ENCODE measurements around the gene MEIS1. TPM values are rescaled to one million over a fixed set of nuclear protein-coding genes. Genes with fewer than 3 reads are reported as not detected.

The MEIS1 gene
- polyA plus RNA-seq, 4 donors = 1.1 to 15.0 (median 5.6) TPM

DNA sequence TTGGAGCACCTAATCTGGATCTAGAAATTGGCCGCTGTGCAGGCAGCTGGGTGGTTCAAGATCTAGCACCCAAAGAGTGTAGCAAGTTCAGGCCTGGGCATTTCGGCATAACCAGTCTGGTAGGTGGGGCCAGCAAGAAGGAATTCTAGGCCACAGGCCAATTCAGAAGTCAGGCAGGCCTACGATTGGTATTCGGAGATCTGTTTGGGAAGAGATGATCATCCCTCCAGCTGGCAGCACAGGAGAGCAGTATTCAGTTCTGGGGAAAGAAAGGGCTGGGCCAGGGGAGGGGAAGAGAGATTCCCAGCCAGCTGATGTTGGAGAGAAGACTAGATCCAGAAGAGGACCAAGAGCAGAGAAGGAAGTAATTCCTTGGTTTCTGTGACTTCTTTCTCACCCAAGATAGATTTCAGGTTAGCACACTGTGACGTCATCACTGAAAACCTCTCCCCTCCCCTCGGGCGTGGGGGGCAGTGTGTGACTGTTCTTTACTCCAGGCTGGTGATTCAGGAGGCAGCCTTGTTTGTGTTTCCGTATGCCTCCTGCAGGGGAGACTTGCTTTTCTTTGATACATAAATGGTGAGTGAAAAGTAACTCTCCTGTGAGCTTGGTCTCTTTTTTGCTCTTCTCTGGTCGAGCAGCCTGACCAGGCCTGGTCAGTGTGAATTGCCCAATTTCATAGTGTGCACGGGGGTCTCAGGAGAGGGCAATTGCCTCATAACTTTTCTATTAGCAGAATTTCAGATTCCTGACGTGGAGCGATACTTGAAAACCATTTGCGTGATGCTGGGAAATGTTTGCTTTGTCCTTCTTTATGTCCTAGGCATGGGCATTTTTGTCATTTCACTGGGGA, 61.1 kb downstream of the MEIS1 start:
- Histone ChIP-seq H3K4me1 (ENCODE audit: control insufficient read depth in 3 of 3, insufficient read depth in 2 of 3, low read depth in 1 of 3, low read length in 2 of 3) (peaks cover 0 to 12% (median 10%) of the 10 kb centered on the region in 3 donors), H3K27me3 (ENCODE audit: control insufficient read depth in 3 of 3, insufficient read depth in 3 of 3, low read length in 3 of 3) (no peaks in the 10 kb centered on the region), H3K36me3 (ENCODE audit: control insufficient read depth in 3 of 3, insufficient read depth in 2 of 3, low read depth in 1 of 3, low read length in 3 of 3) (peaks cover 0 to 11% (median 0%) of the 10 kb centered on the region in 3 donors), H3K4me3 (ENCODE audit: low read depth in 1 of 3, low read length in 3 of 3) (no peak overlapping the region), H3K9me3 (ENCODE audit: control insufficient read depth in 2 of 2, insufficient read depth in 1 of 2, low read depth in 1 of 2, low read length in 1 of 2) (no peaks in the 10 kb centered on the region), H3K27ac (ENCODE audit: low read depth in 1 of 3, low read length in 2 of 3) (peak overlapping the region in 1 of 3 donors; percentile 50)
- no peak for DNase-seq
- WGBS, 3 donors = 55 to 59% (median 58%) methylated on average over 13 of the region's 13 CpGs
- FAIRE-seq = no peak

DNA sequence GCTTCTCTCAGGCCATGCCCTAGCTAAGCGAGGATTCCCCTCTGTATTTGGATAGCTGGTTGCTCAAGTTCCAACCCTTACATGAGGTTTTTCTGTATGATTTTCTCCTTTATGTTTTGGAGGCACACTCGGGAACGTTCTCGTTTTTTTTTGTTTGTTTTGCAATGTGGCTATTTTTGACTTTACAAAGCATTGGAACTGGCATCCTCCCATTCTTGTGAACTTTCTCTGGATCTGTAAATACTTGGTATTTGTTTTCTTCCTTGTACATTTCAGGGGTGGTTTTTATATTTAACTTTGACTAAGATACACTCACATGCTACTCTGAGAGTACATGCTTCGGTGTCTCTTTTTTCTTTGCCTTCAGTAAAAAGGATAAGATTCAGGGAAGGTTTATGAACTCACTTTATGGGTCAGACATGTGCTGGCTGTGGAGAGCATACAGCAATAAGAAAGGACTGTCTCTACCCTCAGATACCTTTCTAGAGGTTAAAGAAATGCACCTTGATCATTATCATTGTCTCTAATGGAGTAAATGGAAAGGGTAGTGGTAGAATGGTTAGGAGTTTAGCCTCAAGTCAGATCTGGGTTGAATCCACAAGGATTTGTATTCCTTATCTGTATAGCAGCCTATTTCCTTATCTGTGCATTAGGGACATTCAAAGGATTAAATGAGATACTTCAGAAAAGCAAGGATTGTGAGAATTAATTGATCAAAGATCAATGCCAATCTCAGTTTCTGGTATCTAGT, 61.9 kb downstream of the MEIS1 start:
- H3K4me3 ChIP-seq (ENCODE audit: low read depth in 1 of 3, low read length in 3 of 3) = no peak overlapping the region
- FAIRE-seq = no peak
- peak overlapping the region in 1 of 3 donors; percentile 50 for H3K27ac ChIP-seq (ENCODE audit: low read depth in 1 of 3, low read length in 2 of 3)
- H3K27me3 ChIP-seq (ENCODE audit: control insufficient read depth in 3 of 3, insufficient read depth in 3 of 3, low read length in 3 of 3) = no peaks in the 10 kb centered on the region
- H3K4me1 ChIP-seq (ENCODE audit: control insufficient read depth in 3 of 3, insufficient read depth in 2 of 3, low read depth in 1 of 3, low read length in 2 of 3) = peaks cover 0 to 12% (median 8%) of the 10 kb centered on the region in 3 donors
- H3K36me3 ChIP-seq (ENCODE audit: control insufficient read depth in 3 of 3, insufficient read depth in 2 of 3, low read depth in 1 of 3, low read length in 3 of 3) = peaks cover 0 to 11% (median 0%) of the 10 kb centered on the region in 3 donors
- WGBS, 3 donors = 57 to 75% (median 63%) methylated on average over 5 of the region's 5 CpGs
- H3K9me3 ChIP-seq (ENCODE audit: control insufficient read depth in 2 of 2, insufficient read depth in 1 of 2, low read depth in 1 of 2, low read length in 1 of 2) = no peaks in the 10 kb centered on the region
- no peak for DNase-seq

DNA sequence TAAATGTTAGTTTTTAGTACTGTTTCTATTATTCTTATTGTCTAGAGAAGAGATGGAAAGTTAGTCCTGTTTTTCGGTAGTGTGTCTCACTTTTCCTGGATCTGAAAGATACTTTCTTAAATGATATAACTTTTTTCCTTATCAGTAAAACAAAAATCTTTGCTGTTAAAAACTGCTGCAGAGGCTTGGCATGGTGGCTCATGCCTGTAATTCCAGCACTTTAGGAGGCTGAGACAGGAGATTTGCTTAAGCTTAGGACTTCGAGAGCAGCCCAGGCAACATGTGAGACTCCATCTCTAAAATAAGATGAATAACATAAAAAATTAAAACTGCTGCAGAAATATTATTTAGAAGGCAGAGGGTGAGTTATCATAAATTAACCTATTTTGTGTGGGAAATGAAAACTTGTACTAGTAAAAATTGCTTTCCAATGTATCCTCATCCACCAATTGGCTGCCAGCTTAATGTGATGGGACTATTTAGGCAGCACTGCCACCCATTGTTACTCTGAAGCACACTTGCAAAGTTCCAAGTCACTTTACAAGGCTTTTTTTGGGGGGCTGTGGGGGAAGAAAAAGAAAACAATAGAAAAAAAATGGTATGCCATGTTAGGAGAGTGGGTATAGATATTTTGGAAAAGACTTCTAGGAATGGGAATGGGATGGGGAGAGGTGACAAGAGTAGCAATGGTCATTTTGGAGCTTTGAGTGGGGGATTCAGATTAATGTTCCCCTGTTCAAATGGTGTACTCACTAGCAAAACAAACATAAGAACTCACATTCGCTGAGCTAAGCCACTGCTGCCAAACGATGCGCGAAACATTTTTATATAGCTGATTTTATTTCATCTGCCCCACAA, 62.7 kb downstream of the MEIS1 start:
- WGBS, 3 donors = 83 to 95% (median 91%) methylated on average over 6 of the region's 6 CpGs
- no peak overlapping the region for H3K4me3 ChIP-seq (ENCODE audit: low read depth in 1 of 3, low read length in 3 of 3)
- FAIRE-seq (no peak), DNase-seq (no peak)
- H3K27me3 ChIP-seq (ENCODE audit: control insufficient read depth in 3 of 3, insufficient read depth in 3 of 3, low read length in 3 of 3) = no peaks in the 10 kb centered on the region
- H3K9me3 ChIP-seq (ENCODE audit: control insufficient read depth in 2 of 2, insufficient read depth in 1 of 2, low read depth in 1 of 2, low read length in 1 of 2) = no peaks in the 10 kb centered on the region
- no peak overlapping the region for H3K27ac ChIP-seq (ENCODE audit: low read depth in 1 of 3, low read length in 2 of 3)
- H3K36me3 ChIP-seq (ENCODE audit: control insufficient read depth in 3 of 3, insufficient read depth in 2 of 3, low read depth in 1 of 3, low read length in 3 of 3) = peaks cover 0 to 11% (median 0%) of the 10 kb centered on the region in 3 donors
- peaks cover 0 to 8% (median 6%) of the 10 kb centered on the region in 3 donors for H3K4me1 ChIP-seq (ENCODE audit: control insufficient read depth in 3 of 3, insufficient read depth in 2 of 3, low read depth in 1 of 3, low read length in 2 of 3)

DNA sequence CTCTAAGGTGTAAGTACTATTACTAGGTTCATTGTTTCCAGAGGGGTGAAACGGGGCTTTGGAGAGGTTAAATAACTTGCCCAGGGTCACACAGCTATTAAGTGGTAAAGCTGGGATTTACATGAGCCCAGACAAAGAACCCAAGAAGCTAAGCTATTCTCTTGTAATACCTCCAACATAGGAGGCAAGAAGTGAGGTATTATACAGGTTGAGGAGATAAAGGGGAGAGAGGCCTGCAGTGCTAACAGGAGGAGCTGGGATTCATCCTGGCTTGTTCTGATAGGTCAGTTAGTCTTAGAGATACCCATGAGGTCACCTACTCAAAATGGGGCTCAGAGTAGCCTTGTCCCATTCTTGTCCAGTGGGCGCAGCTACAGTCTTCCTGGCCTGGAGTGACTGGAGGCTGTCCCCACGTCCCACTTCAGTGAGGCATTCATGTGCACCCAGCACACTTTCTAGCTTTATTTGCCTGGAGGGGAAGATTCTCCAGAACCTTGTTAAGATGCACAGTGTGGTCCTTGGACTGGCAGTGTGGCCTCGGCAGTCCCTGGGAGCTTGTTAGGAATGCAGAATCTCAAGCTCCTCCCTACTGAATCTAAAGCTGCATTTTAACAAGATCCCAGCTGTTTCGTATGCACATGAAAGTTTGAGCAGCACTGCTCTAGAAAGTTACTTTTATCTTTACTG, 63.5 kb downstream of the MEIS1 start:
- H3K27ac ChIP-seq (ENCODE audit: low read depth in 1 of 3, low read length in 2 of 3) = no peak overlapping the region
- no peaks in the 10 kb centered on the region for H3K27me3 ChIP-seq (ENCODE audit: control insufficient read depth in 3 of 3, insufficient read depth in 3 of 3, low read length in 3 of 3)
- peaks cover 0 to 11% (median 0%) of the 10 kb centered on the region in 3 donors for H3K36me3 ChIP-seq (ENCODE audit: control insufficient read depth in 3 of 3, insufficient read depth in 2 of 3, low read depth in 1 of 3, low read length in 3 of 3)
- peaks cover 0 to 8% (median 3%) of the 10 kb centered on the region in 3 donors for H3K4me1 ChIP-seq (ENCODE audit: control insufficient read depth in 3 of 3, insufficient read depth in 2 of 3, low read depth in 1 of 3, low read length in 2 of 3)
- FAIRE-seq = no peak
- no peaks in the 10 kb centered on the region for H3K9me3 ChIP-seq (ENCODE audit: control insufficient read depth in 2 of 2, insufficient read depth in 1 of 2, low read depth in 1 of 2, low read length in 1 of 2)
- no peak for DNase-seq
- H3K4me3 ChIP-seq (ENCODE audit: low read depth in 1 of 3, low read length in 3 of 3) = no peak overlapping the region
- 70 to 77% (median 74%) methylated on average over 5 of the region's 5 CpGs for WGBS, 3 donors

DNA sequence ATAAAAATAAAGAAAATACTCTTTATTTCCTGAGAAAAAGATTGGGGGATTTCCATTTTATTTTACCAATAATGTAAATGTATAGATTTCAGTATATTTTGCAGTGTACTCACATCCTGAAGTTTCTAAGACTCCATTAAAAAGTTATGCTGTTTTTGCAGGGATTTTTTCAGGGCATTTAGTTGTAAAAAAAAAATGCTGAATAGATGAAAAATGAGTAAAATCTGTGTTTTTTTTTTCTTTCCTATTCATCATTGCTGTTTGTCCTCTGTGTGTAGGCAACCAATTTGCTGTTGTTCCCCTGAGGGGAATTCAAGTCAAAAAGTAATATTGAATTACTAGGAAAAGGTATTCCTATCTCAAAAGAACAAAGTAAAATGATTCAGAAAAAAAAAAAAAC, 66.3 kb downstream of the MEIS1 start:
- no peak for DNase-seq
- Histone ChIP-seq H3K36me3 (ENCODE audit: control insufficient read depth in 3 of 3, insufficient read depth in 2 of 3, low read depth in 1 of 3, low read length in 3 of 3) (peaks cover 0 to 2% (median 0%) of the 10 kb centered on the region in 3 donors), H3K4me3 (ENCODE audit: low read depth in 1 of 3, low read length in 3 of 3) (no peak overlapping the region), H3K27ac (ENCODE audit: low read depth in 1 of 3, low read length in 2 of 3) (no peak overlapping the region), H3K27me3 (ENCODE audit: control insufficient read depth in 3 of 3, insufficient read depth in 3 of 3, low read length in 3 of 3) (no peaks in the 10 kb centered on the region), H3K4me1 (ENCODE audit: control insufficient read depth in 3 of 3, insufficient read depth in 2 of 3, low read depth in 1 of 3, low read length in 2 of 3) (peaks cover 0 to 2% (median 0%) of the 10 kb centered on the region in 3 donors), H3K9me3 (ENCODE audit: control insufficient read depth in 2 of 2, insufficient read depth in 1 of 2, low read depth in 1 of 2, low read length in 1 of 2) (no peaks in the 10 kb centered on the region)
- FAIRE-seq = no peak

DNA sequence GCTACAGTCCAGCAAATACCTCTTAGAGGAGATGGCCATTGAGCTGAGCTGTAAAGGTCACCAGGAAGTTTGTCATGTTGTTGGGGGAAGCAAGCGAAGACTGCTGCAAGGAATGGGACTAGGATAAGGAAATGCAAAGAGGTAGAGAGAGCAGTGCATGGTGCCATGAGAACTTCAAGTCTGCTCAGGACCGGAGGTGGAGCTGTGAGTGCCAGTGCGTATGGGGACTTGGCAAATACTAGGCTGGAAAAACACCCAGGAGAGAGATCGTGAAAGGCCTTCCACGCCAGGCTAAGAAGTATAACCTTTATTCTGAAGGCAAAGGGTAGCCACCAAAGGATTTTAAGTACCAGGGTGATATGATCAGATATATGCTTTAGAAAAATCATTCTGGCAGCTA, 71.3 kb downstream of the MEIS1 start:
- Histone ChIP-seq H3K27ac (ENCODE audit: low read depth in 1 of 3, low read length in 2 of 3) (no peak overlapping the region), H3K9me3 (ENCODE audit: control insufficient read depth in 2 of 2, insufficient read depth in 1 of 2, low read depth in 1 of 2, low read length in 1 of 2) (no peaks in the 10 kb centered on the region), H3K27me3 (ENCODE audit: control insufficient read depth in 3 of 3, insufficient read depth in 3 of 3, low read length in 3 of 3) (no peaks in the 10 kb centered on the region), H3K36me3 (ENCODE audit: control insufficient read depth in 3 of 3, insufficient read depth in 2 of 3, low read depth in 1 of 3, low read length in 3 of 3) (no peaks in the 10 kb centered on the region), H3K4me3 (ENCODE audit: low read depth in 1 of 3, low read length in 3 of 3) (no peak overlapping the region), H3K4me1 (ENCODE audit: control insufficient read depth in 3 of 3, insufficient read depth in 2 of 3, low read depth in 1 of 3, low read length in 2 of 3) (peaks cover 0 to 5% (median 0%) of the 10 kb centered on the region in 3 donors)
- DNase-seq (no peak), FAIRE-seq (no peak)
- 82 to 89% (median 87%) methylated on average over 5 of the region's 5 CpGs for WGBS, 3 donors

DNA sequence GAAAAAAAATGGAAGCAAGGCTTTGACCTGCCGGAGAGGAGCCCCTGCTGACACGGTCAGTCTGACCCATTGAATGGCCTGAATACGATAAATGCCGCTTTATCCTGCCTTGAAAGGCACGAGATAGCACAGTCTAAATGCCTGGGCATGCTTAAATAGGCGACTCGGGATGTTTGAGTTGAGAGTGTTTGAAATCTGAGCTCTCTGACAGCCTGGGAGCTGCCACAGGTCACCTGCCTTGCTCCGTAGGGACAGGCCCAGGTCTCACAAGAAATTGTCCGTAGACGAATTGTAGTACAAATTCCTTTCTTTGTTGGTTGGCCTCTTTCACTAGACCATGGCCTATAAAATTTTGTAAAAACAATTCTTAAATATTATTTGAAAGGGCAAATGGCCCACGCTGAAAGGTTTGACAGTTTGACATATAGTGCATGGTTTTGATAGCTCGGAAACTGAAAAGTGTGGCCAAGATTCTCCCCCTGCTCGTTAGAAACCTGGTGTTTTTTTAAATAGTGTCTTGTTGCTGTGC, 72.8 kb downstream of the MEIS1 start:
- H3K27ac ChIP-seq (ENCODE audit: low read depth in 1 of 3, low read length in 2 of 3) = no peak overlapping the region
- no peak for DNase-seq
- FAIRE-seq = no peak

More for the DNA sequence above, 72.8 kb downstream of the MEIS1 start:
- peaks cover 0 to 7% (median 0%) of the 10 kb centered on the region in 3 donors for H3K4me1 ChIP-seq (ENCODE audit: control insufficient read depth in 3 of 3, insufficient read depth in 2 of 3, low read depth in 1 of 3, low read length in 2 of 3)
- 67 to 83% (median 69%) methylated on average over 13 of the region's 13 CpGs for WGBS, 3 donors
- H3K4me3 ChIP-seq (ENCODE audit: low read depth in 1 of 3, low read length in 3 of 3) = no peak overlapping the region
- H3K9me3 ChIP-seq (ENCODE audit: control insufficient read depth in 2 of 2, insufficient read depth in 1 of 2, low read depth in 1 of 2, low read length in 1 of 2) = no peaks in the 10 kb centered on the region
- no peaks in the 10 kb centered on the region for H3K36me3 ChIP-seq (ENCODE audit: control insufficient read depth in 3 of 3, insufficient read depth in 2 of 3, low read depth in 1 of 3, low read length in 3 of 3)
- no peaks in the 10 kb centered on the region for H3K27me3 ChIP-seq (ENCODE audit: control insufficient read depth in 3 of 3, insufficient read depth in 3 of 3, low read length in 3 of 3)
